Transverse colon (tissue), 3 donors: ENCODE measurements around the gene RUFY4.

ENCODE experiments used
- POLR2A ChIP-seq: fragments of 450-650 bp; IDR thresholded peaks from one replicate; pipeline ENCODE4 v1.6.1; 2016; ENCODE audit warnings: antibody characterized with exemption, mild to moderate bottlenecking, moderate library complexity
- POLR2AphosphoS5 ChIP-seq, 3 donors: sonication (generic); formaldehyde crosslinking; IDR thresholded peaks; one replicate each; pipeline ENCODE4 v1.6.1; 2016; ENCODE audit warnings: antibody characterized with exemption in 3 of 3

- no peak for TF ChIP-seq POLR2A
- no peak for TF ChIP-seq POLR2AphosphoS5 (IDR thresholded peaks at IDR 0.05)
Measured at GRCh38 chr2:218036371-218036770, 32.7 kb upstream of the RUFY4 start.
